ENCODE data around the gene KLLN.
A peak's percentile ranks its signal among the peaks of the same experiment; 100 is the strongest.
"Not testable (repeated sequence)": the region's sequence is repeated elsewhere in the genome, so short reads cannot be mapped to it uniquely, and the experiment has no call there.

Gene KLLN

GRCh38 chr10:87863053-87863943 is at the start of gene KLLN, which contains the start of gene PTEN:
Gene KLLN, minus strand, starts transcription at chr10:87863533. Its CDS starts 1,046 bp downstream, at chr10:87862487.
Gene PTEN, plus strand, starts transcription at chr10:87863625. Its CDS starts 845 bp downstream, at chr10:87864470.
- H3K27ac ChIP-seq: peak within 1 kb of the TSS; percentile 98
- ChIA-PET POLR2A (ENCODE audit: low non-redundant PET) (interaction anchor here (0.6 to 2.0 kb wide), 4 partner anchors 209 to 524 kb away, joined by 3 to 16 read pairs (median 8); no protein-coding TSS in a partner anchor), CTCF (interaction anchor here (0.5 to 4.2 kb wide), 5 partner anchors 11 to 1276 kb away, joined by 3 to 37 read pairs (median 6); no protein-coding TSS in a partner anchor)
- peak; percentile 81 for DNase-seq (ENCODE audit: low spot score)
- no peak for TF ChIP-seq CTCF (conservative IDR thresholded peaks at IDR 0.05; ENCODE audit: low read depth)

- CTCF ChIA-PET; H3K27ac ChIP-seq; DNase-seq (ENCODE audit: low spot score); POLR2A ChIA-PET (ENCODE audit: low non-redundant PET): not testable (repeated sequence)
Measured at GRCh38 chr10:87903396-87903795, 40.1 kb upstream of the KLLN start.

- POLR2A ChIA-PET (ENCODE audit: low non-redundant PET); H3K27ac ChIP-seq; DNase-seq (ENCODE audit: low spot score); CTCF ChIA-PET: not testable (repeated sequence)
Measured at GRCh38 chr10:87897957-87898356, 34.6 kb upstream of the KLLN start.

GRCh38 chr10:87896216-87896615 is 32.9 kb upstream of the KLLN start:
- no peak for TF ChIP-seq CTCF (conservative IDR thresholded peaks at IDR 0.05; ENCODE audit: low read depth)
- ChIA-PET POLR2A (ENCODE audit: low non-redundant PET) (no interaction called here), CTCF (no interaction called here)
- no peak overlapping the region for H3K27ac ChIP-seq
- DNase-seq (ENCODE audit: low spot score): no peak

GRCh38 chr10:87895430-87895829 is 32.1 kb upstream of the KLLN start:
- TF ChIP-seq CTCF (conservative IDR thresholded peaks at IDR 0.05; ENCODE audit: low read depth): no peak
- CTCF ChIA-PET: no interaction called here
- POLR2A ChIA-PET (ENCODE audit: low non-redundant PET): no interaction called here
- no peak overlapping the region for H3K27ac ChIP-seq
- DNase-seq (ENCODE audit: low spot score): no peak

- no peak for TF ChIP-seq CTCF (conservative IDR thresholded peaks at IDR 0.05; ENCODE audit: low read depth)
- no peak overlapping the region for H3K27ac ChIP-seq
- DNase-seq (ENCODE audit: low spot score): no peak
- POLR2A ChIA-PET (ENCODE audit: low non-redundant PET): no interaction called here
- CTCF ChIA-PET: no interaction called here
Measured at GRCh38 chr10:87887548-87888289, 24.4 kb upstream of the KLLN start.

- POLR2A ChIA-PET (ENCODE audit: low non-redundant PET): no interaction called here
- CTCF ChIA-PET: no interaction called here
- no peak for DNase-seq (ENCODE audit: low spot score)
- TF ChIP-seq CTCF (conservative IDR thresholded peaks at IDR 0.05; ENCODE audit: low read depth): no peak
- no peak overlapping the region for H3K27ac ChIP-seq
Measured at GRCh38 chr10:87887146-87887545, 23.8 kb upstream of the KLLN start.
